NB4 (cell line): Measurements from ENCODE around the gene LRP1B.

Source experiments
- MYC ChIP-seq: IDR thresholded peaks from 2 replicates; pipeline ENCODE4 v1.6.1; 2011; ENCODE audit warnings: low read depth, low read length
- POLR2A ChIP-seq: IDR thresholded peaks from 2 replicates; pipeline ENCODE4 v1.6.1; 2011; ENCODE audit warnings: mild to moderate bottlenecking; ENCODE audit not compliant: insufficient read length; ENCODE audit errors: extremely low read depth
- TF ChIP-seq, protein P1 (sequence below): IDR thresholded peaks from one replicate; pipeline ENCODE4 v1.5.1; 2012; ENCODE audit warnings: low read depth, low read length

DNA sequence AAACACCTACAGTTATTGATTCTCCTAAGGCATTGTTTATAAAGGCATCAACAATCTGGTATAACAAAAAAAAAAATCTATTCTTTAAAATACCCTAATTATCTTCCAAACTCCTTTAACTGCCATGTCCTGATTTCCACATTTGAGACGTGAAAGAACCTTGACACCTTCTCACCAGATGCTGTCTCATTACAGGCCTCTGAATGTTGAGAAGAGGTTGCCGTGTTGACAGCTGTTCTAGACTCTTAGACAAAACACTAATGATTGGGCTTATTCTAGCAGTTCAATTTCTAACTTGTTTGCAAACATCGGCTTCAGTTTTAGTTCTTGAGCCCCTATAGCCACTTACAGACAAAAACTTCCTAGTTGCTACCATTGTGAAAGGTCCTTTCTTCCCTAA lies 988.8 kb downstream of the LRP1B start:
- TF ChIP-seq, protein P1, sequence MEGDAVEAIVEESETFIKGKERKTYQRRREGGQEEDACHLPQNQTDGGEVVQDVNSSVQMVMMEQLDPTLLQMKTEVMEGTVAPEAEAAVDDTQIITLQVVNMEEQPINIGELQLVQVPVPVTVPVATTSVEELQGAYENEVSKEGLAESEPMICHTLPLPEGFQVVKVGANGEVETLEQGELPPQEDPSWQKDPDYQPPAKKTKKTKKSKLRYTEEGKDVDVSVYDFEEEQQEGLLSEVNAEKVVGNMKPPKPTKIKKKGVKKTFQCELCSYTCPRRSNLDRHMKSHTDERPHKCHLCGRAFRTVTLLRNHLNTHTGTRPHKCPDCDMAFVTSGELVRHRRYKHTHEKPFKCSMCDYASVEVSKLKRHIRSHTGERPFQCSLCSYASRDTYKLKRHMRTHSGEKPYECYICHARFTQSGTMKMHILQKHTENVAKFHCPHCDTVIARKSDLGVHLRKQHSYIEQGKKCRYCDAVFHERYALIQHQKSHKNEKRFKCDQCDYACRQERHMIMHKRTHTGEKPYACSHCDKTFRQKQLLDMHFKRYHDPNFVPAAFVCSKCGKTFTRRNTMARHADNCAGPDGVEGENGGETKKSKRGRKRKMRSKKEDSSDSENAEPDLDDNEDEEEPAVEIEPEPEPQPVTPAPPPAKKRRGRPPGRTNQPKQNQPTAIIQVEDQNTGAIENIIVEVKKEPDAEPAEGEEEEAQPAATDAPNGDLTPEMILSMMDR, result no peak
- TF ChIP-seq MYC (no peak), POLR2A (no peak)
